HG02763 (cell line): ENCODE results near the gene NLRC5.
"Not testable (repeated sequence)": the region's sequence is repeated elsewhere in the genome, so short reads cannot be mapped to it uniquely, and the experiment has no call there.

Source experiments
- ATAC-seq: cut with Tn5 transposase; IDR thresholded peaks from one replicate; pipeline ENCODE4 v1.9.1; 2021; ENCODE audit warnings: mild to moderate bottlenecking, moderate library complexity; ENCODE audit not compliant: unreplicated experiment

The NLRC5 gene

GRCh38 chr16:56981729-56982271, 7.6 kb upstream of the NLRC5 start:
- ATAC-seq, result no peak

- no peak for ATAC-seq
Measured at GRCh38 chr16:56982695-56983094, 6.7 kb upstream of the NLRC5 start.

- no peak for ATAC-seq
Measured at GRCh38 chr16:56983211-56983751, 6.1 kb upstream of the NLRC5 start.

- ATAC-seq, result no peak
Measured at GRCh38 chr16:56984639-56985038, 4.7 kb upstream of the NLRC5 start.

GRCh38 chr16:56985288-56985961, 3.9 kb upstream of the NLRC5 start:
- ATAC-seq, result no peak

- ATAC-seq, result no peak
Measured at GRCh38 chr16:56985962-56986360, 3.4 kb upstream of the NLRC5 start.

GRCh38 chr16:56986361-56986760, 3.0 kb upstream of the NLRC5 start:
- no peak for ATAC-seq

GRCh38 chr16:56986908-56987307, 2.4 kb upstream of the NLRC5 start:
- ATAC-seq, result not testable (repeated sequence)

- no peak for ATAC-seq
Measured at GRCh38 chr16:56987692-56988091, 1.7 kb upstream of the NLRC5 start.

GRCh38 chr16:56988161-56988947, 1.0 kb upstream of the NLRC5 start:
- ATAC-seq, result no peak

- no peak for ATAC-seq
Measured at GRCh38 chr16:56989988-56990387, 631 bp downstream of the NLRC5 start.

GRCh38 chr16:56990407-56991286, 1.3 kb downstream of the NLRC5 start:
- no peak for ATAC-seq

GRCh38 chr16:56992431-56992830, 3.1 kb downstream of the NLRC5 start:
- ATAC-seq, result not testable (repeated sequence)

GRCh38 chr16:56993204-56993603, 3.8 kb downstream of the NLRC5 start:
- no peak for ATAC-seq

GRCh38 chr16:56994311-56994710, 5.0 kb downstream of the NLRC5 start:
- no peak for ATAC-seq

- ATAC-seq, result no peak
Measured at GRCh38 chr16:56995136-56995805, 5.9 kb downstream of the NLRC5 start.

- no peak for ATAC-seq
Measured at GRCh38 chr16:56997264-56997663, 7.9 kb downstream of the NLRC5 start.

GRCh38 chr16:56997931-56998330, 8.6 kb downstream of the NLRC5 start:
- ATAC-seq, result no peak

GRCh38 chr16:56998352-56998751, 9.0 kb downstream of the NLRC5 start:
- no peak for ATAC-seq

- ATAC-seq, result no peak
Measured at GRCh38 chr16:56998861-56999260, 9.5 kb downstream of the NLRC5 start.
